ENCODE data around the gene UMAD1. TPM values are rescaled to one million over a fixed set of nuclear protein-coding genes. Genes with fewer than 3 reads are reported as not detected.

Gene UMAD1
- total and polyA plus RNA-seq, 7 donors = 8.7 to 51.1 (median 15.6) TPM

- TF ChIP-seq POLR2A (IDR thresholded peaks at IDR 0.05) (no peak), POLR2AphosphoS5 (IDR thresholded peaks at IDR 0.05) (no peak), EP300 (IDR thresholded peaks at IDR 0.05) (no peak)
- TF ChIP-seq, protein P1, sequence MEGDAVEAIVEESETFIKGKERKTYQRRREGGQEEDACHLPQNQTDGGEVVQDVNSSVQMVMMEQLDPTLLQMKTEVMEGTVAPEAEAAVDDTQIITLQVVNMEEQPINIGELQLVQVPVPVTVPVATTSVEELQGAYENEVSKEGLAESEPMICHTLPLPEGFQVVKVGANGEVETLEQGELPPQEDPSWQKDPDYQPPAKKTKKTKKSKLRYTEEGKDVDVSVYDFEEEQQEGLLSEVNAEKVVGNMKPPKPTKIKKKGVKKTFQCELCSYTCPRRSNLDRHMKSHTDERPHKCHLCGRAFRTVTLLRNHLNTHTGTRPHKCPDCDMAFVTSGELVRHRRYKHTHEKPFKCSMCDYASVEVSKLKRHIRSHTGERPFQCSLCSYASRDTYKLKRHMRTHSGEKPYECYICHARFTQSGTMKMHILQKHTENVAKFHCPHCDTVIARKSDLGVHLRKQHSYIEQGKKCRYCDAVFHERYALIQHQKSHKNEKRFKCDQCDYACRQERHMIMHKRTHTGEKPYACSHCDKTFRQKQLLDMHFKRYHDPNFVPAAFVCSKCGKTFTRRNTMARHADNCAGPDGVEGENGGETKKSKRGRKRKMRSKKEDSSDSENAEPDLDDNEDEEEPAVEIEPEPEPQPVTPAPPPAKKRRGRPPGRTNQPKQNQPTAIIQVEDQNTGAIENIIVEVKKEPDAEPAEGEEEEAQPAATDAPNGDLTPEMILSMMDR (IDR thresholded peaks at IDR 0.05) = no peak
- Histone ChIP-seq H3K4me3 (no peak overlapping the region), H3K27me3 (no peaks in the 10 kb centered on the region), H3K4me1 (no peaks in the 10 kb centered on the region), H3K9me3 (no peaks in the 10 kb centered on the region), H3K36me3 (no peaks in the 10 kb centered on the region), H3K27ac (no peak overlapping the region)
- intact Hi-C loops (cut with DNase I) = no loop called here
- whole genome bisulfite sequencing, 2 donors = 43 to 85% methylated on average over 2 of the region's 2 CpGs
- no peak for DNase-seq
These were observed 207.7 kb downstream of the UMAD1 start for GRCh38 chr7:7848246-7848645.

DNA sequence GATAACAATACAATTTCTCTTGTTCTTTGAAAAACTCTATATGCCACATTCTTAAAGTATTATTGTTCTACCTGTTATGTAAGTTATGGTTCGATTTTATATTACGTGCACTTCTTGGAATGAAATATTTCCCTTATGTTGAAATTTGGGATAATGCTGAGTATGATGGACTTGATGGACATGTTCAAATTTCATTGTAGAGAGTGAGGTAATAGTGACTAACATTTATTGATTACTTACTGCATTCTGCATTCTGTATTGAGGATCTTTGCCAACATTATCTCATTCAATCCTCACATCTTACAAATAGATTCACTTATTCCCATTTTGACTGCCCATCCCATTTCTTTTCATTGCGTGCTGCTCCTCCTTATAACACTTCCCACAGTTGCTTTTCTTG, 208.3 kb downstream of the UMAD1 start:
- no peak overlapping the region for H3K4me3 ChIP-seq
- no peaks in the 10 kb centered on the region for H3K36me3 ChIP-seq
- no peaks in the 10 kb centered on the region for H3K4me1 ChIP-seq
- TF ChIP-seq POLR2A (IDR thresholded peaks at IDR 0.05) (no peak), EP300 (IDR thresholded peaks at IDR 0.05) (no peak), POLR2AphosphoS5 (IDR thresholded peaks at IDR 0.05) (no peak)
- TF ChIP-seq, protein P1 (IDR thresholded peaks at IDR 0.05) = no peak
- intact Hi-C loops (cut with DNase I) = no loop called here
- no peaks in the 10 kb centered on the region for H3K9me3 ChIP-seq
- DNase-seq = no peak
- no peak overlapping the region for H3K27ac ChIP-seq
- 81 to 97% methylated on average over 3 of the region's 3 CpGs for WGBS, 2 donors
- no peaks in the 10 kb centered on the region for H3K27me3 ChIP-seq

DNA sequence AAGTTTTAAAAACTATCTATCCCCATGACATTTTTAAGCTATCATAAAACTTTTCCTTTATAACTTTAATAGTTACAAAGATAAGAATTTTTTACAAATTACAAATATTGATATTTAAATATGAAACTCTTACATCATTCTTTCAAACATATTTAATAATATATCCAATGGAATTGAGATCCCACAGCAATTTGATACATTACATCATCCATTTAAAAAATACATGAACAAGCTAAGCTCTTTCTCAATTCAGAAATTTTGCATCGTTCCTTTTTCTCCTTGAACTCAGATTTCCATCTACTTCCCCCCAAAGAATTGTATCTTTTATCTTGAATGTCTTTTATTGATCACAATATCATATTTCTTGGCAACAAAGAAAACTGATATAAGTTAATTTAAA, 209.6 kb downstream of the UMAD1 start:
- Histone ChIP-seq H3K4me1 (no peaks in the 10 kb centered on the region), H3K36me3 (no peaks in the 10 kb centered on the region), H3K9me3 (peaks cover 0 to 2% (median 0%) of the 10 kb centered on the region in 4 donors), H3K27me3 (no peaks in the 10 kb centered on the region), H3K4me3 (no peak overlapping the region), H3K27ac (no peak overlapping the region)
- no peak for DNase-seq
- 92 to 97% methylated on average over 1 of the region's 1 CpG for WGBS, 2 donors
- TF ChIP-seq POLR2AphosphoS5 (IDR thresholded peaks at IDR 0.05) (no peak), EP300 (IDR thresholded peaks at IDR 0.05) (no peak), POLR2A (IDR thresholded peaks at IDR 0.05) (no peak)
- TF ChIP-seq, protein P1 (IDR thresholded peaks at IDR 0.05) = no peak
- intact Hi-C loops (cut with DNase I) = no loop called here

GRCh38 chr7:7851381-7851780, 210.8 kb downstream of the UMAD1 start:
- TF ChIP-seq EP300 (IDR thresholded peaks at IDR 0.05) = no peak
- no peak for TF ChIP-seq POLR2A (IDR thresholded peaks at IDR 0.05)
- TF ChIP-seq POLR2AphosphoS5 (IDR thresholded peaks at IDR 0.05) = no peak
- no peak overlapping the region for H3K4me3 ChIP-seq
- no peaks in the 10 kb centered on the region for H3K36me3 ChIP-seq
- no peaks in the 10 kb centered on the region for H3K4me1 ChIP-seq
- no peak for DNase-seq
- 93 to 95% methylated on average over 1 of the region's 1 CpG for WGBS, 2 donors
- H3K9me3 ChIP-seq = peaks cover 0 to 6% (median 0%) of the 10 kb centered on the region in 4 donors
- intact Hi-C loops (cut with DNase I) = no loop called here
- H3K27ac ChIP-seq = no peak overlapping the region
- no peaks in the 10 kb centered on the region for H3K27me3 ChIP-seq

DNA sequence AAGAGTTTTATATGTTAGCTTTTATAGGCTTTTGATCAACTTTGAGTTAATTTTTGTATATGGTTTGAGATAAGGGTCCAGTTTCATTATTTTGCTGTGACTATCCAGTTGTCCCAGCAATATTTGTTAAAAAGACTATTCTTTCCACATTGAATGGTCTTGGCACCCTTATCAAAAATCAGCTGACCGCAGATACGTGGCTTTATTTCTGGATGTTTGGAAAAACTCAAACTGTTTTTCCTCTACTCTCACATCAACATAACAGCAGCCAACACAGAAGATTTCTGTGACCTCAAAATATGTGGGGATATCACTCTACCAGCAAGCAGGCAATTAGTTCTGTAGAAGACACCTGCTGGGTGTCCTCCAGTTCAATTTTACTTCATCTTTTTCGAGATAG, 211.4 kb downstream of the UMAD1 start:
- TF ChIP-seq POLR2AphosphoS5 (IDR thresholded peaks at IDR 0.05) (no peak), POLR2A (IDR thresholded peaks at IDR 0.05) (no peak), EP300 (IDR thresholded peaks at IDR 0.05) (no peak)
- TF ChIP-seq, protein P1 (IDR thresholded peaks at IDR 0.05) = no peak
- DNase-seq = no peak
- H3K4me1 ChIP-seq = no peaks in the 10 kb centered on the region
- 92 to 94% methylated on average over 3 of the region's 3 CpGs for WGBS, 2 donors
- no peak overlapping the region for H3K27ac ChIP-seq
- peaks cover 0 to 6% (median 0%) of the 10 kb centered on the region in 4 donors for H3K9me3 ChIP-seq
- intact Hi-C loops (cut with DNase I) = no loop called here
- no peak overlapping the region for H3K4me3 ChIP-seq
- H3K27me3 ChIP-seq = no peaks in the 10 kb centered on the region
- no peaks in the 10 kb centered on the region for H3K36me3 ChIP-seq

Data from sigmoid colon (tissue), 7 donors.